ENCODE results near the gene NUBP1.

The NUBP1 gene

GRCh38 chr16:10806698-10807097 is 63.1 kb downstream of the NUBP1 start:
- Histone ChIP-seq H3K27ac (ENCODE audit: low read depth, low read length) (no peak overlapping the region), H3K27me3 (ENCODE audit: insufficient read depth, low read length) (peaks cover 24% of the 10 kb centered on the region), H3K79me2 (ENCODE audit: control insufficient read depth, insufficient read depth, low read length, unreplicated experiment) (no peaks in the 10 kb centered on the region), H3K4me3 (ENCODE audit: low read depth, low read length) (no peak overlapping the region), H3K36me3 (ENCODE audit: insufficient read depth, low read length) (no peaks in the 10 kb centered on the region), H2AFZ (ENCODE audit: low read length, unreplicated experiment) (no peak overlapping the region), H3K4me1 (ENCODE audit: control insufficient read depth, insufficient read depth, low read length, unreplicated experiment) (no peaks in the 10 kb centered on the region)

GRCh38 chr16:10808218-10808617 is 64.6 kb downstream of the NUBP1 start:
- H3K79me2 ChIP-seq (ENCODE audit: control insufficient read depth, insufficient read depth, low read length, unreplicated experiment), result no peaks in the 10 kb centered on the region
- H3K27me3 ChIP-seq (ENCODE audit: insufficient read depth, low read length), result peaks cover 24% of the 10 kb centered on the region
- H3K27ac ChIP-seq (ENCODE audit: low read depth, low read length), result no peak overlapping the region
- H3K4me1 ChIP-seq (ENCODE audit: control insufficient read depth, insufficient read depth, low read length, unreplicated experiment), result peaks cover 2% of the 10 kb centered on the region
- H3K4me3 ChIP-seq (ENCODE audit: low read depth, low read length), result no peak overlapping the region
- H2AFZ ChIP-seq (ENCODE audit: low read length, unreplicated experiment), result no peak overlapping the region
- no peaks in the 10 kb centered on the region for H3K36me3 ChIP-seq (ENCODE audit: insufficient read depth, low read length)

GRCh38 chr16:10808850-10809249 is 65.2 kb downstream of the NUBP1 start:
- Histone ChIP-seq H3K4me3 (ENCODE audit: low read depth, low read length) (no peak overlapping the region), H3K36me3 (ENCODE audit: insufficient read depth, low read length) (no peaks in the 10 kb centered on the region), H3K27me3 (ENCODE audit: insufficient read depth, low read length) (peaks cover 24% of the 10 kb centered on the region), H3K4me1 (ENCODE audit: control insufficient read depth, insufficient read depth, low read length, unreplicated experiment) (peaks cover 2% of the 10 kb centered on the region), H2AFZ (ENCODE audit: low read length, unreplicated experiment) (no peak overlapping the region), H3K79me2 (ENCODE audit: control insufficient read depth, insufficient read depth, low read length, unreplicated experiment) (no peaks in the 10 kb centered on the region), H3K27ac (ENCODE audit: low read depth, low read length) (no peak overlapping the region)

GRCh38 chr16:10809706-10810105 is 66.1 kb downstream of the NUBP1 start:
- H3K4me3 ChIP-seq (ENCODE audit: low read depth, low read length), result no peak overlapping the region
- no peaks in the 10 kb centered on the region for H3K79me2 ChIP-seq (ENCODE audit: control insufficient read depth, insufficient read depth, low read length, unreplicated experiment)
- H2AFZ ChIP-seq (ENCODE audit: low read length, unreplicated experiment), result no peak overlapping the region
- peaks cover 2% of the 10 kb centered on the region for H3K4me1 ChIP-seq (ENCODE audit: control insufficient read depth, insufficient read depth, low read length, unreplicated experiment)
- peaks cover 24% of the 10 kb centered on the region for H3K27me3 ChIP-seq (ENCODE audit: insufficient read depth, low read length)
- H3K27ac ChIP-seq (ENCODE audit: low read depth, low read length), result no peak overlapping the region
- H3K36me3 ChIP-seq (ENCODE audit: insufficient read depth, low read length), result no peaks in the 10 kb centered on the region

- peaks cover 2% of the 10 kb centered on the region for H3K4me1 ChIP-seq (ENCODE audit: control insufficient read depth, insufficient read depth, low read length, unreplicated experiment)
- H3K79me2 ChIP-seq (ENCODE audit: control insufficient read depth, insufficient read depth, low read length, unreplicated experiment), result no peaks in the 10 kb centered on the region
- peak overlapping the region; percentile 37; the same call in 1 of the 2 replicates for H3K4me3 ChIP-seq (ENCODE audit: low read depth, low read length)
- H3K36me3 ChIP-seq (ENCODE audit: insufficient read depth, low read length), result no peaks in the 10 kb centered on the region
- H3K27ac ChIP-seq (ENCODE audit: low read depth, low read length), result no peak overlapping the region
- peaks cover 10% of the 10 kb centered on the region for H3K27me3 ChIP-seq (ENCODE audit: insufficient read depth, low read length)
- peak overlapping the region; percentile 65 for H2AFZ ChIP-seq (ENCODE audit: low read length, unreplicated experiment)
Measured at GRCh38 chr16:10812312-10813098, 68.9 kb downstream of the NUBP1 start.

GRCh38 chr16:10813099-10813455 is 69.4 kb downstream of the NUBP1 start:
- Histone ChIP-seq H3K4me1 (ENCODE audit: control insufficient read depth, insufficient read depth, low read length, unreplicated experiment) (peaks cover 2% of the 10 kb centered on the region), H3K36me3 (ENCODE audit: insufficient read depth, low read length) (no peaks in the 10 kb centered on the region), H3K27ac (ENCODE audit: low read depth, low read length) (no peak overlapping the region), H2AFZ (ENCODE audit: low read length, unreplicated experiment) (no peak overlapping the region), H3K79me2 (ENCODE audit: control insufficient read depth, insufficient read depth, low read length, unreplicated experiment) (no peaks in the 10 kb centered on the region), H3K4me3 (ENCODE audit: low read depth, low read length) (no peak overlapping the region), H3K27me3 (ENCODE audit: insufficient read depth, low read length) (peaks cover 13% of the 10 kb centered on the region)

- Histone ChIP-seq H3K36me3 (ENCODE audit: insufficient read depth, low read length) (no peaks in the 10 kb centered on the region), H3K4me3 (ENCODE audit: low read depth, low read length) (no peak overlapping the region), H3K4me1 (ENCODE audit: control insufficient read depth, insufficient read depth, low read length, unreplicated experiment) (no peaks in the 10 kb centered on the region), H3K27me3 (ENCODE audit: insufficient read depth, low read length) (peaks cover 27% of the 10 kb centered on the region), H3K27ac (ENCODE audit: low read depth, low read length) (no peak overlapping the region), H2AFZ (ENCODE audit: low read length, unreplicated experiment) (no peak overlapping the region), H3K79me2 (ENCODE audit: control insufficient read depth, insufficient read depth, low read length, unreplicated experiment) (no peaks in the 10 kb centered on the region)
Measured at GRCh38 chr16:10817514-10817913, 73.9 kb downstream of the NUBP1 start.

GRCh38 chr16:10817963-10818941 is 74.6 kb downstream of the NUBP1 start, which contains the start of gene TVP23A:
Gene TVP23A, minus strand, starts transcription at chr16:10818794. Its CDS starts 301 bp downstream, at chr16:10818493.
- no peak within 1 kb of the TSS for H2AFZ ChIP-seq (ENCODE audit: low read length, unreplicated experiment)

More at GRCh38 chr16:10817963-10818941, 74.6 kb downstream of the NUBP1 start, which contains the start of gene TVP23A:
- Histone ChIP-seq H3K79me2 (ENCODE audit: control insufficient read depth, insufficient read depth, low read length, unreplicated experiment) (no peaks in the 10 kb centered on the region), H3K36me3 (ENCODE audit: insufficient read depth, low read length) (no peaks in the 10 kb centered on the region), H3K27me3 (ENCODE audit: insufficient read depth, low read length) (peaks cover 27% of the 10 kb centered on the region), H3K27ac (ENCODE audit: low read depth, low read length) (no peak within 1 kb of the TSS), H3K4me1 (ENCODE audit: control insufficient read depth, insufficient read depth, low read length, unreplicated experiment) (no peaks in the 10 kb centered on the region), H3K4me3 (ENCODE audit: low read depth, low read length) (no peak within 1 kb of the TSS)

All from ACC112 (cell line).